CD14-positive monocyte (primary cell): ENCODE results near the gene TMEM258. TPM values are rescaled to one million over a fixed set of nuclear protein-coding genes. Genes with fewer than 3 reads are reported as not detected.
A peak's percentile ranks its signal among the peaks of the same experiment; 100 is the strongest.

Experiments used
- DNase-seq, 3 donors: peaks; one replicate each; pipeline ENCODE4 v3.0.0-alpha.2; 2011 to 2022
- H2AFZ ChIP-seq: 2 replicates; pipeline ENCODE4 v1.6.0; 2012; ENCODE audit warnings: mild to moderate bottlenecking, low read depth, low read length, inconsistent platforms; ENCODE audit not compliant: insufficient read depth, poor library complexity, severe bottlenecking
- H3K27ac ChIP-seq, 2 donors: 1 replicate in 1 of 2; 2 replicates in 1 of 2; pipeline ENCODE4 v1.5.1; 2012 to 2013; ENCODE audit warnings: low read length in 2 of 2, control low read depth in 1 of 2, inconsistent platforms in 1 of 2, low read depth in 1 of 2, mild to moderate bottlenecking in 1 of 2
- H3K27me3 ChIP-seq, 2 donors: one replicate each; pipeline versions ENCODE4 v1.6.0 to v1.6.1; 2011 to 2013; ENCODE audit warnings: low read length in 2 of 2; ENCODE audit not compliant: control insufficient read depth in 2 of 2, insufficient read depth in 2 of 2
- H3K36me3 ChIP-seq, 2 donors: replicated peaks in 1 of 2; 1 replicate in 1 of 2; 2 replicates in 1 of 2; pipeline versions ENCODE4 v1.5.1 to v1.6.1; 2012 to 2013; ENCODE audit warnings: low read length in 2 of 2, control low read depth in 1 of 2, inconsistent platforms in 1 of 2, mild to moderate bottlenecking in 1 of 2; ENCODE audit not compliant: insufficient read depth in 2 of 2, control insufficient read depth in 1 of 2
- H3K4me1 ChIP-seq, 2 donors: 1 replicate in 1 of 2; 2 replicates in 1 of 2; pipeline versions ENCODE4 v1.5.1 to v1.6.1; 2012 to 2013; ENCODE audit warnings: low read length in 2 of 2, control low read depth in 1 of 2, inconsistent platforms in 1 of 2, mild to moderate bottlenecking in 1 of 2, moderate library complexity in 1 of 2; ENCODE audit not compliant: insufficient read depth in 2 of 2, control insufficient read depth in 1 of 2
- H3K4me2 ChIP-seq: replicated peaks from 2 replicates; pipeline ENCODE3; 2012; ENCODE audit warnings: low read length, moderate library complexity, mild to moderate bottlenecking; ENCODE audit not compliant: poor library complexity, severe bottlenecking; ENCODE audit errors: extremely low read depth
- H3K4me3 ChIP-seq, 3 experiments: fragments of 200-600 bp in 1 of 3; sonication (generic) in 1 of 3; replicated peaks in 1 of 3; 1 replicate in 2 of 3; 2 replicates in 1 of 3; pipeline ENCODE4 v1.5.1; 2011 to 2013; ENCODE audit warnings: low read length in 3 of 3, mild to moderate bottlenecking in 3 of 3, control low read depth in 2 of 3, low read depth in 2 of 3, inconsistent platforms in 1 of 3, moderate library complexity in 1 of 3
- H3K79me2 ChIP-seq: 2 replicates; pipeline ENCODE4 v1.6.0; 2012; ENCODE audit warnings: mild to moderate bottlenecking, control low read depth, inconsistent platforms, low read length, moderate library complexity; ENCODE audit not compliant: insufficient read depth
- H3K9ac ChIP-seq: 2 replicates; pipeline ENCODE4 v1.6.0; 2017; ENCODE audit warnings: low read length, mild to moderate bottlenecking; ENCODE audit not compliant: insufficient read depth, poor library complexity, severe bottlenecking
- H3K9me3 ChIP-seq, 2 donors: replicated peaks in 1 of 2; 1 replicate in 1 of 2; 2 replicates in 1 of 2; pipeline versions ENCODE4 v1.5.1 to v1.6.1; 2012 to 2013; ENCODE audit warnings: low read length in 2 of 2, control low read depth in 1 of 2; ENCODE audit not compliant: control insufficient read depth in 1 of 2, insufficient read depth in 1 of 2
- H4K20me1 ChIP-seq: 2 replicates; pipeline ENCODE4 v1.6.0; 2012; ENCODE audit warnings: mild to moderate bottlenecking, low read length, control low read depth, moderate library complexity; ENCODE audit not compliant: insufficient read depth
- H3K27ac Mint-ChIP-seq, 7 donors: one replicate each; pipeline ENCODE4 v1.8.0; 2020; ENCODE audit warnings: mild to moderate bottlenecking in 7 of 7, mixed read lengths in 7 of 7, moderate library complexity in 6 of 7, inconsistent platforms in 2 of 7
- H3K27me3 Mint-ChIP-seq, 3 donors: one replicate each; pipeline ENCODE4 v1.8.0; 2021 to 2022; ENCODE audit warnings: low read depth in 3 of 3, mild to moderate bottlenecking in 3 of 3, mixed read lengths in 3 of 3, moderate library complexity in 3 of 3, inconsistent platforms in 1 of 3
- H3K36me3 Mint-ChIP-seq, 2 donors: one replicate each; pipeline ENCODE4 v1.8.0; 2020; ENCODE audit warnings: mixed read lengths in 2 of 2, inconsistent platforms in 1 of 2, mild to moderate bottlenecking in 1 of 2
- H3K4me1 Mint-ChIP-seq: one replicate; pipeline ENCODE4 v1.8.0; 2020; ENCODE audit warnings: mild to moderate bottlenecking, mixed read lengths
- H3K4me3 Mint-ChIP-seq, 2 donors: one replicate each; pipeline ENCODE4 v1.8.0; 2020; ENCODE audit warnings: mild to moderate bottlenecking in 2 of 2, mixed read lengths in 2 of 2, moderate library complexity in 1 of 2
- H3K9me3 Mint-ChIP-seq, 7 donors: one replicate each; pipeline ENCODE4 v1.8.0; 2020 to 2022; ENCODE audit warnings: mixed read lengths in 7 of 7, mild to moderate bottlenecking in 6 of 7, moderate library complexity in 6 of 7, inconsistent platforms in 2 of 7
- CTCF ChIP-seq: fragments of 200-600 bp; IDR thresholded peaks from one replicate; pipeline ENCODE4 v1.8.0; 2022; ENCODE audit warnings: antibody characterized with exemption, mild to moderate bottlenecking
- WGBS: methylation state at CpG from one replicate; pipeline ENCODE4 v1.1.5; 2013; ENCODE audit warnings: missing lambda C conversion rate; ENCODE audit not compliant: insufficient coverage; 5-methylcytosine and 5-hydroxymethylcytosine counted together
- intact Hi-C, 2 donors: fragments of 100-400 bp; cut with micrococcal nuclease; formaldehyde crosslinking; loops; one replicate each; pipeline versions ENCODE4 v1.15.0 to v1.15.1; 2023
- polyA plus RNA-seq, 3 donors: library from polyadenylated mRNA; depleted of rRNA in 1 of 3; unstranded in 2 of 3; stranded (reverse) in 1 of 3; fragments of 300-500 nt in 2 of 3; fragments of >200 nt in 1 of 3; fragmentation: Illumina TruSeq in 2 of 3; gene quantifications; 1 replicate in 2 of 3; 2 replicates in 1 of 3; pipeline ENCODE4 v1.2.3, GENCODE V29; 2012 to 2021

TMEM258 gene
- polyA plus RNA-seq, 3 donors: 199 to 224 (median 220) TPM

- H3K79me2 ChIP-seq: no peaks in the 10 kb centered on the region
- no peaks in the 10 kb centered on the region for H3K9me3 ChIP-seq
- H3K27ac Mint-ChIP-seq: no peak overlapping the region
- H3K4me2 ChIP-seq: no peak overlapping the region
- H4K20me1 ChIP-seq: no peaks in the 10 kb centered on the region
- peaks cover 0 to 6% (median 0%) of the 10 kb centered on the region in 7 donors for H3K9me3 Mint-ChIP-seq
- H3K4me1 ChIP-seq: peaks cover 5 to 23% of the 10 kb centered on the region in 2 donors
- WGBS: 90% methylated on average over 14 of the region's 14 CpGs
- H2AFZ ChIP-seq: no peak overlapping the region
- H3K4me1 Mint-ChIP-seq: peaks cover 14% of the 10 kb centered on the region
- H3K36me3 ChIP-seq: no peaks in the 10 kb centered on the region
- H3K4me3 Mint-ChIP-seq: peak overlapping the region in 1 of 2 donors; percentile 83
- TF ChIP-seq CTCF: no peak
- peaks cover 23 to 35% (median 30%) of the 10 kb centered on the region in 3 donors for H3K27me3 Mint-ChIP-seq
- DNase-seq: no peak
- no peak overlapping the region for H3K4me3 ChIP-seq
- peaks cover 0 to 4% of the 10 kb centered on the region in 2 donors for H3K36me3 Mint-ChIP-seq
- intact Hi-C loops: no loop called here
- H3K27me3 ChIP-seq: peaks cover 4 to 37% of the 10 kb centered on the region in 2 donors
- no peak overlapping the region for H3K9ac ChIP-seq
- H3K27ac ChIP-seq: no peak overlapping the region
Observed at GRCh38 chr11:61751384-61751783, 41.0 kb downstream of the TMEM258 start.

GRCh38 chr11:61750631-61751273, 41.6 kb downstream of the TMEM258 start:
- no peak for TF ChIP-seq CTCF
- Mint-ChIP-seq H3K4me1 (peaks cover 8% of the 10 kb centered on the region), H3K9me3 (peaks cover 0 to 6% (median 0%) of the 10 kb centered on the region in 7 donors), H3K27ac (no peak overlapping the region), H3K4me3 (peak overlapping the region in 1 of 2 donors; percentile 37), H3K36me3 (peaks cover 0 to 4% of the 10 kb centered on the region in 2 donors), H3K27me3 (peaks cover 23 to 34% (median 30%) of the 10 kb centered on the region in 3 donors)
- Histone ChIP-seq H3K9me3 (no peaks in the 10 kb centered on the region), H3K27ac (no peak overlapping the region), H3K79me2 (no peaks in the 10 kb centered on the region), H3K27me3 (peaks cover 4 to 37% of the 10 kb centered on the region in 2 donors), H4K20me1 (no peaks in the 10 kb centered on the region), H3K9ac (no peak overlapping the region), H3K4me3 (no peak overlapping the region), H3K4me2 (no peak overlapping the region), H2AFZ (no peak overlapping the region), H3K4me1 (peaks cover 5 to 18% of the 10 kb centered on the region in 2 donors), H3K36me3 (no peaks in the 10 kb centered on the region)
- intact Hi-C loops: no loop called here
- DNase-seq: no peak
- WGBS: 100% methylated on average over 1 of the region's 5 CpGs
